ENCODE data around the gene MCM9.
A peak's percentile ranks its signal among the peaks of the same experiment; 100 is the strongest.

DNA sequence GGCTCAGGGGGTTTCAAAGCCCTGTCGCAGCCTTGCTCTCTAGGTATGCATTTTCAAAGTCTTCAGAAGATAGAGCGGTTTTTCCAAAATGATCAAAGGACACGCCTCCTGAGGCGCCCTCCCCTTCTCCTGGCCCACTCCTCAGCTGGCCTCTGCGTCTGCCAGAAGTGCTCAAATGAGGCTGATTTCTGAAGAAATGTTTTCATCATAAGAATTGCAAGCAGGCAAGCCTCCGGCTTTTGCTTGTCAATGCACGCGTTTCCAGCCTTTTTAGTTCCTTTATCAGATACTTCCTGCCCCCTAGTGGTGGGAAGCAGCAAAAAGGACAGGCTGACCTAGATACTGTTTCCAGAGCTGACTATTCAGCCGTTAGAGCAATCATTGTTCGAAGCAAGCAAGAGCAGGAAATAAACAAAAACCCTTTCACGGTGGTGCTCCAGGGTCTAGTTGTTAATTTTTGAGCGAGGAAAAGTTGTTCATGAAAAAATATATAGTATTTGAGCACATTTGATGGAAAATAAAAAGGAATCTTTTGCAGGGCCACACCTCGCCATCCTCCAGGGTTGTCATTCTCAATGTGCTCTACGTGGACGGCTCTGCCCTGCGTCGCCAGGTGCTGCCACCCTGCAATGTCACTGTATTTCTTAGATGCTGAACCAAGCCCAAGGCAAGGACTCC is 134.4 kb downstream of the MCM9 start:
- TF ChIP-seq POLR2A (IDR thresholded peaks at IDR 0.05), result no peak
- TF ChIP-seq, protein P1, sequence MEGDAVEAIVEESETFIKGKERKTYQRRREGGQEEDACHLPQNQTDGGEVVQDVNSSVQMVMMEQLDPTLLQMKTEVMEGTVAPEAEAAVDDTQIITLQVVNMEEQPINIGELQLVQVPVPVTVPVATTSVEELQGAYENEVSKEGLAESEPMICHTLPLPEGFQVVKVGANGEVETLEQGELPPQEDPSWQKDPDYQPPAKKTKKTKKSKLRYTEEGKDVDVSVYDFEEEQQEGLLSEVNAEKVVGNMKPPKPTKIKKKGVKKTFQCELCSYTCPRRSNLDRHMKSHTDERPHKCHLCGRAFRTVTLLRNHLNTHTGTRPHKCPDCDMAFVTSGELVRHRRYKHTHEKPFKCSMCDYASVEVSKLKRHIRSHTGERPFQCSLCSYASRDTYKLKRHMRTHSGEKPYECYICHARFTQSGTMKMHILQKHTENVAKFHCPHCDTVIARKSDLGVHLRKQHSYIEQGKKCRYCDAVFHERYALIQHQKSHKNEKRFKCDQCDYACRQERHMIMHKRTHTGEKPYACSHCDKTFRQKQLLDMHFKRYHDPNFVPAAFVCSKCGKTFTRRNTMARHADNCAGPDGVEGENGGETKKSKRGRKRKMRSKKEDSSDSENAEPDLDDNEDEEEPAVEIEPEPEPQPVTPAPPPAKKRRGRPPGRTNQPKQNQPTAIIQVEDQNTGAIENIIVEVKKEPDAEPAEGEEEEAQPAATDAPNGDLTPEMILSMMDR (IDR thresholded peaks at IDR 0.05), result peak; percentile 77 to 96 (median 90)

Data from heart left ventricle (tissue), 13 donors.